Measurements from ENCODE around the gene CIB1. TPM values are rescaled to one million over a fixed set of nuclear protein-coding genes. Genes with fewer than 3 reads are reported as not detected.
A peak's percentile ranks its signal among the peaks of the same experiment; 100 is the strongest.

The CIB1 gene
- polyA plus RNA-seq (2012; rRNA removed) = 74.7 and 87.9 TPM in 2 replicates
- polyA plus RNA-seq (2012; cell fraction: cytosol; rRNA removed) = 52.7 and 60.3 TPM in 2 replicates
- 63.1 and 96.6 TPM in 2 replicates for polyA plus RNA-seq (2012; cell fraction: nucleus; rRNA removed)

GRCh38 chr15:90233387-90234095, at the start of gene CIB1:
TSS of gene CIB1 (minus strand) at chr15:90233941. CDS start at chr15:90233885, 56 bp downstream.
- DNase-seq = peak; percentile 73
- H3K79me2 ChIP-seq (ENCODE audit: insufficient read depth) = peaks cover 26% of the 10 kb centered on the region
- CTCF ChIA-PET = interaction anchor here (0.6 to 5.4 kb wide), 21 partner anchors 12 to 249 kb away, joined by 3 to 35 read pairs (median 3); partner anchors contain the start of gene TTLL13
- no peaks in the 10 kb centered on the region for H4K20me1 ChIP-seq (ENCODE audit: insufficient read depth)
- H2AFZ ChIP-seq (ENCODE audit: low read depth) = peak within 1 kb of the TSS; percentile 74
- H3K27ac ChIP-seq (ENCODE audit: low read depth in 2 of 2, low read length in 1 of 2) = peak within 1 kb of the TSS; percentile 67 to 92
- no peaks in the 10 kb centered on the region for H3K27me3 ChIP-seq (ENCODE audit: insufficient read depth)
- peaks cover 5 to 9% of the 10 kb centered on the region in 2 experiments; a peak in 2 of 4 replicates for H3K4me1 ChIP-seq (ENCODE audit: control insufficient read depth in 1 of 2, insufficient read depth in 2 of 2, low read depth in 1 of 2, low read length in 1 of 2)
- peak within 1 kb of the TSS; percentile 78 for H3K4me2 ChIP-seq
- H3K9me2 ChIP-seq = no peaks in the 10 kb centered on the region
- TF ChIP-seq FOXJ3 (CRISPR knock-in tag; IDR thresholded peaks at IDR 0.05) (no peak), TEAD4 (IDR thresholded peaks at IDR 0.05; ENCODE audit: borderline replicate concordance, insufficient read depth) (no peak), USF2 (IDR thresholded peaks at IDR 0.05; ENCODE audit: borderline replicate concordance, low read depth, low read length) (no peak), POLR2AphosphoS5 (IDR thresholded peaks at IDR 0.05; ENCODE audit: low read depth, low read length) (no peak), NFIC (IDR thresholded peaks at IDR 0.05; ENCODE audit: borderline replicate concordance) (peak; percentile 41), SIN3A (IDR thresholded peaks at IDR 0.05; ENCODE audit: borderline replicate concordance, low read depth, low read length) (0 out of 2 replicates have a peak, but pooled peaks have one; percentile 73), ELF1 (IDR thresholded peaks at IDR 0.05) (peak; percentile 84), CHD2 (IDR thresholded peaks at IDR 0.05; ENCODE audit: low read length, partially characterized antibody) (no peak), USF1 (IDR thresholded peaks at IDR 0.05; ENCODE audit: borderline replicate concordance, low read depth) (0 out of 2 replicates have a peak, but pooled peaks have one; percentile 20), NRF1 (IDR thresholded peaks at IDR 0.05; ENCODE audit: low read depth, low read length) (no peak), PBX3 (IDR thresholded peaks at IDR 0.05) (peak; percentile 38), GABPA (IDR thresholded peaks at IDR 0.05; ENCODE audit: low read depth) (peak; percentile 49; the same call in 1 of the 2 replicates), MXI1 (IDR thresholded peaks at IDR 0.05; ENCODE audit: low read depth, low read length) (peak; percentile 70; the same call in 1 of the 2 replicates), CTCF (IDR thresholded peaks at IDR 0.05) (0 out of 2 replicates have a peak, but pooled peaks have one; percentile 13), REST (IDR thresholded peaks at IDR 0.05; ENCODE audit: low read depth, low read length) (0 out of 2 replicates have a peak, but pooled peaks have one; percentile 4), SMC3 (IDR thresholded peaks at IDR 0.05; ENCODE audit: low read depth, low read length) (0 out of 2 replicates have a peak, but pooled peaks have one; percentile 35), RCOR1 (IDR thresholded peaks at IDR 0.05; ENCODE audit: low read length) (no peak)
- TF ChIP-seq, protein P1, sequence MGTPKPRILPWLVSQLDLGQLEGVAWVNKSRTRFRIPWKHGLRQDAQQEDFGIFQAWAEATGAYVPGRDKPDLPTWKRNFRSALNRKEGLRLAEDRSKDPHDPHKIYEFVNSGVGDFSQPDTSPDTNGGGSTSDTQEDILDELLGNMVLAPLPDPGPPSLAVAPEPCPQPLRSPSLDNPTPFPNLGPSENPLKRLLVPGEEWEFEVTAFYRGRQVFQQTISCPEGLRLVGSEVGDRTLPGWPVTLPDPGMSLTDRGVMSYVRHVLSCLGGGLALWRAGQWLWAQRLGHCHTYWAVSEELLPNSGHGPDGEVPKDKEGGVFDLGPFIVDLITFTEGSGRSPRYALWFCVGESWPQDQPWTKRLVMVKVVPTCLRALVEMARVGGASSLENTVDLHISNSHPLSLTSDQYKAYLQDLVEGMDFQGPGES (IDR thresholded peaks at IDR 0.05; ENCODE audit: low read depth, low read length) = no peak
- H3F3A ChIP-seq (replicated peaks; ENCODE audit: insufficient read depth) = no peaks in the 10 kb centered on the region
- POLR2A ChIA-PET = interaction anchor here (1.0 to 2.5 kb wide), 6 partner anchors 16 to 131 kb away, joined by 3 to 10 read pairs (median 6); partner anchors contain the start of genes IDH2 and TTLL13
- no peaks in the 10 kb centered on the region for H3K9me3 ChIP-seq
- H3K9ac ChIP-seq = peak within 1 kb of the TSS; percentile 89
- H3K36me3 ChIP-seq (replicated peaks in 1 of 2; ENCODE audit: control insufficient read depth in 1 of 2, insufficient read depth in 2 of 2, low read length in 1 of 2) = peaks cover 7 to 31% of the 10 kb centered on the region in 2 experiments
- WGBS (ENCODE audit: low lambda C conversion rate) = 0% methylated on average over 10 of the region's 63 CpGs
- peak within 1 kb of the TSS; percentile 71 to 78 for H3K4me3 ChIP-seq (ENCODE audit: low read depth in 2 of 2, low read length in 1 of 2)

All from SK-N-SH (cell line).